Stimulated activated CD4-positive, alpha-beta T cell treated with anti-CD3 and anti-CD28 coated beads, Interleukin-4, amount 100 ng/mL, for 4 hours (primary cell): Measurements from ENCODE around the gene TOM1L2.

Experiments
- DNase-seq, 2 experiments: peaks; one replicate each; pipeline ENCODE4 v3.0.0-alpha.2; 2020

The TOM1L2 gene

GRCh38 chr17:17892731-17893130 lies 79.5 kb downstream of the TOM1L2 start:
- DNase-seq, result no peak

- DNase-seq, result no peak
Measured at GRCh38 chr17:17892009-17892408, 80.2 kb downstream of the TOM1L2 start.

DNA sequence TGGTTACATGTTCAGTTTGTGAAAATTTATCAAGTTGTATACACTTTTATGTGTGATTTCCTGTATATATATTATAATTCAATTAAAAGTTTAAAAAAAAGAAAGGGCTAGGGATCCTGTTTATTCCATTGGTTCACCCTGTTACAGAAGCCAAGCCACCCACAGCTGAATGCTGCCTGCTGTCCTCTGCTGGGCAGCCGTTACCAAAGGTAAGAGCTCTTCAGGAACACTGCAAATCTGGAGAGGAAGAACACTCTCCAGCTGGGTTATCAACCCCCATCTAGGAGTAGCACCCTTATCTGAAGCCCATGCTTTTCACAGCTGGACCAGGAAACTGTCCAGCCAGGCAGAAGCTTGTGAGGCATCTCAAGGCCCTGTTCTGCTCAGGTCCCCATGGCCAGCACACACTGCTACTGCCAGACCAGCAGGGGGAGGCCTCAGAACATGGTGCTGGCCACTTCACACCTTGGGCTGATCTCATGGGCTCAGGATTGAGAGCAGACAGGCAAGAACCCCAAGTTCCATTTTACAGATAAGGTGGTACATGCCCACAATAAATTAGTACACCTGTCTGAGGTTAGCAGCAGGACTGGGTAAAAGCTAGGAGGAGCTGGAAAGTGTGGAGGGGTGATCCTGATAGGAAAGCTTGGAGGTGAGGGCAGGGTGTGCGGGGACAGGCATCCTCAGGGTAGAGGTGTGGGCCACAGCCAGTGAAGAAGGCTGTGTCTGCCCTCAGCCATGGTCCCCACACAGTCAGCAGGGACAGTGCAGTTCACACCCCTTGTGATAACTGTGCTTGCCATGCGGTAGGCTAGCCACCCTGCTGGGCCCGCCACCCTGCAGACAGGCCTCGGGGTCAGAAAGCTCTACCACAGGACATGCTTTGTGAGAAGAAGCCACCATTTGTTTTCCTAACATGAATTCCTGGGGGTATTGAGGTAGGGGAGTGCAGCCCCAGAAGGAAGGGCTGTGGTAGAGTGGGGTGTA lies 81.1 kb downstream of the TOM1L2 start:
- DNase-seq, result peak; percentile 25 to 31

- no peak for DNase-seq
Measured at GRCh38 chr17:17889922-17890321, 82.3 kb downstream of the TOM1L2 start.

DNA sequence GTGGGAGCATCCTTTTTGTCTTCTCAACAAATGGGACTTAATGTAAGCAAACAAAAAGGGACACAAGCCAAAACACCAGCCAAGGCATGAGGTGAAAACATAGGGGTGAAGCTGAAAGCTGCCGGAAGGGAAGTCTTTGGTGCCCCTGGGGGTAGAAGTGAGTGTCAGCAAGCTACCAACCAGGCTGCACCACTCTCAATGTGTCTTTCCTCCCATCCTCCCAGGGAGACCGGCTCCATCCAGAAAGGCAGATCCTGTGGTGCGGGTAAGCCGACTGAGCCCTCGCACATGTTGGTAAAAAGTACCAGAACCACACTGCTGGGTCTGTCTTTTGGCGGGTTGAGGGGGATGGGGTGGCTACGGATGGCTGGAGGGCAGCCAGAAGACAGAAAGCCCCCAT lies 83.4 kb downstream of the TOM1L2 start:
- no peak for DNase-seq

- no peak for DNase-seq
Measured at GRCh38 chr17:17888371-17888770, 83.8 kb downstream of the TOM1L2 start.

- no peak for DNase-seq
Measured at GRCh38 chr17:17887752-17888304, 84.4 kb downstream of the TOM1L2 start.

GRCh38 chr17:17886726-17887125 lies 85.5 kb downstream of the TOM1L2 start:
- DNase-seq, result no peak

GRCh38 chr17:17886226-17886625 lies 86.0 kb downstream of the TOM1L2 start:
- DNase-seq, result no peak

- no peak for DNase-seq
Measured at GRCh38 chr17:17884391-17885357, 87.5 kb downstream of the TOM1L2 start.

DNA sequence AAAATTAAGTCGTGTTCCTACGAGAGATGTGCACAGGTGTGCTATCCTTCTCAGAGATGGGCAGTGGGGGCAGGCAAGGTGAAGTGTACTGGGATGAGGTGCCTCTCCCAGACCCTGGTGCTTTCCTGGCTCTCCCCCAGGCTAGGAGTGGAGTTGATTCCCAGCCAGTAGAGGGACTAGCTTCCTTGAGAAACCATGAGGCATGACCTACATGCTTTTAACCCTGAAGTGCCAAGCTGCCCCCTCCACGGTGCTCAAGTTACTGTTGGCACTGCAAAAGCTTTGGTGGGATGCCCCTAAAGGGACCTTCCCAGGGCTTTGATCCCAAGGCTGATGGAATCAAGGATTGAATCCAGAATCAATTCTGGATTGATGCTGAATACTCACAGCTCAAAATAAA lies 88.4 kb downstream of the TOM1L2 start:
- DNase-seq, result no peak

- no peak for DNase-seq
Measured at GRCh38 chr17:17882082-17882581, 90.1 kb downstream of the TOM1L2 start.

GRCh38 chr17:17880577-17881196 lies 91.5 kb downstream of the TOM1L2 start:
- no peak for DNase-seq

DNA sequence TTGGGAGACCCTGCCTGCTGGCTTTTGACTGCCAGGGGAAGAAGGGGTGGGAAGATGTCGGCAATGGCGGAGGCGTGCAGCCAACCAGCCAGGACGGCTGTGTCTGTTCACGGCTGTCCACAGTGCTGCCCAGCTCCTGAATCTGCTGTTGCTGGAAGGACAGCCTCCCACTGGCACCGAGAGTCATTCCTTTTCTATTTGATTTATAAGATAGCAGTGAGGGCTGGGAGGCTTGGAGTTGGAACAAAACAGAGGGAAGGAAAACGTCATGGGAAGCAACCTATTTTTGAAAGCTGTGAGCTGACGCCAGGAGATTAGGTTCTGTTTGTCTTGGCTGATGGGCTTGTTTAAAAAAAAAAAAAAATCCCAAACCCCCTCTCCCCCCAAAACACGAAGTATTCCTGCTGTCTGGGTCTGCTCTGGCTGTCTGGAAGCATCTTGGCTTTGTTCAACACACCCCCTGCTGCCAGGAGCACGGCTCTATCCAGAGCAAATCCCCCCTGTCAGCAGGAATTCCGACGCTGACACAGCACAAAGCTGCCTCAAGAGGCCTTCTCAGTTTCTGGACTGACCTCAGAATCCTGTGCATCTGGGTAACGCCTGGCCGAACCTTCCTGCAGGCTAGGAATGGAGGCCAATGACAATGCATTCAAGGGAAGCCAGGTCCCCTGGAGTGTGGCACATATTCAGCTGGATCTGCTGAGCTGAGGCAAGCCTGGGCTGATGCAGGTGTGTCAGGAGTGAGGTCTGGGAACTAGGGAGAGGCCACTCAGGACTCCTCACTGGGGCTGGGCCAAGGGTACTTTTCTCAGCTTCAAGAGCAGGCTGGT lies 94.5 kb downstream of the TOM1L2 start:
- DNase-seq, result no peak

- no peak for DNase-seq
Measured at GRCh38 chr17:17876959-17877528, 95.2 kb downstream of the TOM1L2 start.

DNA sequence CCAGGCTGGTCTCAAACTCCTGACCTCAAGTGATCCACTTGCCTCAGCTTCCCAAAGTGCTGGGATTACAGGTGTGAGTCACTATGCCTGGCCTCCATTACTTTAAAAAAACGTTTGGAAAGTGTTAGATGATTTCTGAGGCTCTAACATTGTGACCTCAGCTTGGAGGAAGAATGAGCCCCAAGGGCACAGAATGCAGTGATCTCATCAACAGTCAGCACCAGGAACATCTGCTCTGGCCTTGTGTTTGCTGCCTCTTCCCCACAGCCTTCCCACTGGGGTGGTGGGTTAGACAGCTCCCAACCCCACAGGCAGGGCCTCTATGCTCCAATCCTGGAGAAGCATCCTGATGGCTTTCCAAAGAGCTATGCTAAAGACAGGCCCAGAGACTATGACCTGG lies 97.7 kb downstream of the TOM1L2 start:
- no peak for DNase-seq

DNA sequence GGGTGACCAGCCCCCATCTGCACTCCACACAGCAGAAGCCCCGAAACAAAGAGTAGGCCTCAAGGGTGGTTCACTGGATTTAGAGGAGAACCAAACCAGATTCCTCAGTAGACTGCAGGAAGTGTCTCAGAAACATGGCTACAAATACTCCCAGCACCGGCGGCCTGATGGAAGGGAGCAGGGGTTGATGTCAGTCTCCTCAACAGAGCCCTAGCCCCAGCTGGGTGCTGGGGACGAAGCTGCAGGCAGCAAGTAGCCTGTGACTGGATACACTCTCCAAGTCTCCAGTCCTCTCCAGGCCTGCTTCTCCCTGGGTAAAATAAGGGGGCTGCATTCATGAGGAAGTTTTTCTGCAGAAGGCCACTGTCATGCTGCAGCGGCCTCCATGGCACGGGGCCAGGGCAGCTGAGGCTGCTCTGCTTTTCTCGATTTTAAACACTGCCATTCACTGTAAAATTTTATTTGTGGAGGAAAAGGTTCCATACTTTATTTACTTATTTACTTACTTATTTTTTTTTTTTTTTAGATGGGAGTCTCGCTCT lies 98.7 kb downstream of the TOM1L2 start:
- no peak for DNase-seq

GRCh38 chr17:17872547-17873345 lies 99.5 kb downstream of the TOM1L2 start:
- DNase-seq, result no peak

GRCh38 chr17:17871913-17872312 lies 100.3 kb downstream of the TOM1L2 start:
- DNase-seq, result no peak

DNA sequence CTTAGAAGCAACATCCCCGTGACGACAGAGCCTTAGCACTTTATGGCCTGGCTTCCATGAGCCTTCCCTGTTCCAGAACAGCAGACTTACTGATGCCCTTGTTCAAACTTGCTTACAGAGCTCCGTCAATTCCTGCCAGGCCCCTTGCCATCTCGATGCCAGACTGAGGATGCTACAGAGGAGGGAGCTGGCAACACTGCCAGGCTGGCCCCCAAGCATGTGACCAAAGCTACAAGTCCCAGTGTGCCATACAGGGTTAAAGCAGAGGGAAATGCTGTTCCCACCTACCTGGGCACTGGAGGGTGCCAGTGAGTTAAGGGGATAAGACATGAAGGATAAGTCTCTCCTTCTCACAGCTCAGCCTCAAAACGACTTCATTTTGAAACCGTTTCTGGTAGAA lies 102.0 kb downstream of the TOM1L2 start:
- no peak for DNase-seq
